GM23338 (cell line): Measurements from ENCODE around the gene LIME1. TPM values are rescaled to one million over a fixed set of nuclear protein-coding genes. Genes with fewer than 3 reads are reported as not detected.

ENCODE experiments used
- ATAC-seq: fragments of 200-7000 bp; cut with Tn5 transposase; 3 replicates; pipeline ENCODE4 v1.9.1; 2020
- DNase-seq: peaks from one replicate; pipeline ENCODE4 v3.0.0-alpha.2; 2015; ENCODE audit warnings: low spot score
- H2AFZ ChIP-seq: fragments of 200-600 bp; sonication (generic); 2 replicates; pipeline ENCODE4 v1.8.0; 2016; ENCODE audit warnings: antibody characterized with exemption, mild to moderate bottlenecking, moderate library complexity
- H3F3A ChIP-seq: fragments of 200-600 bp; sonication (generic); replicated peaks from 2 replicates; pipeline ENCODE4 v1.8.0; 2017; ENCODE audit warnings: antibody characterized with exemption, mixed run types, low read depth
- H3K27ac ChIP-seq: fragments of 200-600 bp; sonication (generic); 2 replicates; pipeline ENCODE4 v1.6.1; 2016; ENCODE audit warnings: low read depth
- H3K27me3 ChIP-seq: fragments of 200-600 bp; sonication (generic); 2 replicates; pipeline ENCODE4 v1.8.0; 2016; ENCODE audit warnings: mild to moderate bottlenecking, mixed run types, moderate library complexity; ENCODE audit not compliant: insufficient read depth
- H3K36me3 ChIP-seq: fragments of 200-600 bp; sonication (generic); 2 replicates; pipeline ENCODE4 v1.8.0; 2016; ENCODE audit warnings: mild to moderate bottlenecking; ENCODE audit not compliant: insufficient read depth
- H3K4me1 ChIP-seq: fragments of 200-600 bp; sonication (generic); 2 replicates; pipeline ENCODE4 v1.8.0; 2016; ENCODE audit warnings: mild to moderate bottlenecking, moderate library complexity; ENCODE audit not compliant: insufficient read depth
- H3K4me2 ChIP-seq: fragments of 200-600 bp; sonication (generic); 2 replicates; pipeline ENCODE4 v1.7.1; 2017; ENCODE audit warnings: mixed run types
- H3K4me3 ChIP-seq: fragments of 200-600 bp; sonication (generic); 2 replicates; pipeline ENCODE4 v1.6.1; 2016; ENCODE audit warnings: mixed run types
- H3K79me2 ChIP-seq: fragments of 200-600 bp; sonication (generic); replicated peaks from 2 replicates; pipeline ENCODE4 v1.8.0; 2017; ENCODE audit warnings: mild to moderate bottlenecking; ENCODE audit not compliant: insufficient read depth
- H3K9me2 ChIP-seq: fragments of 200-600 bp; sonication (generic); 2 replicates; pipeline ENCODE4 v1.8.0; 2017; ENCODE audit not compliant: insufficient read depth
- H4K20me1 ChIP-seq: fragments of 200-600 bp; sonication (generic); replicated peaks from 2 replicates; pipeline ENCODE4 v1.8.0; 2017; ENCODE audit warnings: mild to moderate bottlenecking; ENCODE audit not compliant: insufficient read depth
- H3K27ac Mint-ChIP-seq: 2 replicates; pipeline ENCODE4 v1.8.0; 2020; ENCODE audit warnings: inconsistent platforms, mild to moderate bottlenecking, moderate library complexity, mixed read lengths
- H3K27me3 Mint-ChIP-seq: 3 replicates; pipeline ENCODE4 v1.8.0; 2022; ENCODE audit warnings: low read depth, mild to moderate bottlenecking, moderate library complexity, mixed read lengths, inconsistent platforms; ENCODE audit not compliant: insufficient read depth, poor library complexity
- H3K36me3 Mint-ChIP-seq: 3 replicates; pipeline ENCODE4 v1.8.0; 2021; ENCODE audit warnings: low read depth, mild to moderate bottlenecking, inconsistent platforms, moderate library complexity, mixed read lengths
- H3K4me1 Mint-ChIP-seq: 3 replicates; pipeline ENCODE4 v1.8.0; 2020; ENCODE audit warnings: mild to moderate bottlenecking, inconsistent platforms, mixed read lengths
- H3K4me3 Mint-ChIP-seq: 3 replicates; pipeline ENCODE4 v1.8.0; 2021; ENCODE audit warnings: moderate library complexity, mild to moderate bottlenecking, inconsistent platforms, mixed read lengths
- H3K9me3 Mint-ChIP-seq: 3 replicates; pipeline ENCODE4 v1.8.0; 2020; ENCODE audit warnings: moderate library complexity, mild to moderate bottlenecking, inconsistent platforms, mixed read lengths
- EZH2 ChIP-seq: fragments of 200-600 bp; sonication (generic); IDR thresholded peaks from one replicate; pipeline ENCODE4 v1.8.0; 2017; ENCODE audit warnings: antibody characterized with exemption, mild to moderate bottlenecking, low read depth; ENCODE audit not compliant: unreplicated experiment
- POLR2AphosphoS5 ChIP-seq: IDR thresholded peaks from 2 replicates; pipeline ENCODE4 v1.6.1; 2016; ENCODE audit warnings: antibody characterized with exemption, low read depth
- polyA plus RNA-seq: library from polyadenylated mRNA; unstranded; fragments of >200 nt; fragmentation: Nextera tagmentation; extraction: Ambion mirVana; gene quantifications from 2 replicates; pipeline ENCODE4 v1.2.1, GENCODE V29; 2016
- total RNA-seq: library from RNA; depleted of rRNA; stranded (reverse); fragments of >200 nt; shearing (Covaris generic); gene quantifications from 2 replicates; pipeline ENCODE4 v1.2.3, GENCODE V29; 2014
- TF ChIP-seq, protein P1 (sequence below): IDR thresholded peaks from one replicate; pipeline ENCODE4 v1.6.1; 2018; ENCODE audit warnings: antibody characterized with exemption; ENCODE audit not compliant: unreplicated experiment
- TF ChIP-seq, protein P2 (sequence below), 2 experiments: fragments of 200-600 bp in 1 of 2; sonication (generic) in 1 of 2; conservative IDR thresholded peaks; 2 replicates each; pipeline versions ENCODE4 v1.5.1 to v1.6.1; 2016 to 2017; ENCODE audit warnings: antibody characterized with exemption in 2 of 2, low read depth in 2 of 2, mild to moderate bottlenecking in 2 of 2, moderate library complexity in 1 of 2
- TF ChIP-seq, protein P3 (sequence below): fragments of 250-450 bp; sonication (Bioruptor Pico); IDR thresholded peaks from 2 replicates; pipeline ENCODE4 v1.5.0; 2020; ENCODE audit warnings: mild to moderate bottlenecking, moderate library complexity

Gene LIME1
- total and polyA plus RNA-seq, 2 experiments from 2014 or later, result 4.7 to 12.2 TPM

GRCh38 chr20:63697357-63697867 lies 39.1 kb upstream of the LIME1 start (continued):
- TF ChIP-seq, protein P1, sequence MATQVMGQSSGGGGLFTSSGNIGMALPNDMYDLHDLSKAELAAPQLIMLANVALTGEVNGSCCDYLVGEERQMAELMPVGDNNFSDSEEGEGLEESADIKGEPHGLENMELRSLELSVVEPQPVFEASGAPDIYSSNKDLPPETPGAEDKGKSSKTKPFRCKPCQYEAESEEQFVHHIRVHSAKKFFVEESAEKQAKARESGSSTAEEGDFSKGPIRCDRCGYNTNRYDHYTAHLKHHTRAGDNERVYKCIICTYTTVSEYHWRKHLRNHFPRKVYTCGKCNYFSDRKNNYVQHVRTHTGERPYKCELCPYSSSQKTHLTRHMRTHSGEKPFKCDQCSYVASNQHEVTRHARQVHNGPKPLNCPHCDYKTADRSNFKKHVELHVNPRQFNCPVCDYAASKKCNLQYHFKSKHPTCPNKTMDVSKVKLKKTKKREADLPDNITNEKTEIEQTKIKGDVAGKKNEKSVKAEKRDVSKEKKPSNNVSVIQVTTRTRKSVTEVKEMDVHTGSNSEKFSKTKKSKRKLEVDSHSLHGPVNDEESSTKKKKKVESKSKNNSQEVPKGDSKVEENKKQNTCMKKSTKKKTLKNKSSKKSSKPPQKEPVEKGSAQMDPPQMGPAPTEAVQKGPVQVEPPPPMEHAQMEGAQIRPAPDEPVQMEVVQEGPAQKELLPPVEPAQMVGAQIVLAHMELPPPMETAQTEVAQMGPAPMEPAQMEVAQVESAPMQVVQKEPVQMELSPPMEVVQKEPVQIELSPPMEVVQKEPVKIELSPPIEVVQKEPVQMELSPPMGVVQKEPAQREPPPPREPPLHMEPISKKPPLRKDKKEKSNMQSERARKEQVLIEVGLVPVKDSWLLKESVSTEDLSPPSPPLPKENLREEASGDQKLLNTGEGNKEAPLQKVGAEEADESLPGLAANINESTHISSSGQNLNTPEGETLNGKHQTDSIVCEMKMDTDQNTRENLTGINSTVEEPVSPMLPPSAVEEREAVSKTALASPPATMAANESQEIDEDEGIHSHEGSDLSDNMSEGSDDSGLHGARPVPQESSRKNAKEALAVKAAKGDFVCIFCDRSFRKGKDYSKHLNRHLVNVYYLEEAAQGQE, result no peak
- no peak for TF ChIP-seq EZH2
- TF ChIP-seq, protein P2, sequence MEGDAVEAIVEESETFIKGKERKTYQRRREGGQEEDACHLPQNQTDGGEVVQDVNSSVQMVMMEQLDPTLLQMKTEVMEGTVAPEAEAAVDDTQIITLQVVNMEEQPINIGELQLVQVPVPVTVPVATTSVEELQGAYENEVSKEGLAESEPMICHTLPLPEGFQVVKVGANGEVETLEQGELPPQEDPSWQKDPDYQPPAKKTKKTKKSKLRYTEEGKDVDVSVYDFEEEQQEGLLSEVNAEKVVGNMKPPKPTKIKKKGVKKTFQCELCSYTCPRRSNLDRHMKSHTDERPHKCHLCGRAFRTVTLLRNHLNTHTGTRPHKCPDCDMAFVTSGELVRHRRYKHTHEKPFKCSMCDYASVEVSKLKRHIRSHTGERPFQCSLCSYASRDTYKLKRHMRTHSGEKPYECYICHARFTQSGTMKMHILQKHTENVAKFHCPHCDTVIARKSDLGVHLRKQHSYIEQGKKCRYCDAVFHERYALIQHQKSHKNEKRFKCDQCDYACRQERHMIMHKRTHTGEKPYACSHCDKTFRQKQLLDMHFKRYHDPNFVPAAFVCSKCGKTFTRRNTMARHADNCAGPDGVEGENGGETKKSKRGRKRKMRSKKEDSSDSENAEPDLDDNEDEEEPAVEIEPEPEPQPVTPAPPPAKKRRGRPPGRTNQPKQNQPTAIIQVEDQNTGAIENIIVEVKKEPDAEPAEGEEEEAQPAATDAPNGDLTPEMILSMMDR (conservative IDR thresholded peaks at IDR 0.05; ENCODE audit: low read depth in 2 of 2), result no peak

GRCh38 chr20:63697868-63698545 lies 38.5 kb upstream of the LIME1 start:
- Mint-ChIP-seq H3K36me3 (peaks cover 16% of the 10 kb centered on the region), H3K4me1 (peaks cover 3% of the 10 kb centered on the region; the same call in 2 of the 3 replicates), H3K27me3 (peaks cover 23% of the 10 kb centered on the region), H3K9me3 (peaks cover 7% of the 10 kb centered on the region; the same call in 2 of the 3 replicates), H3K4me3 (peak overlapping the region; percentile 29; the same call in 1 of the 3 replicates), H3K27ac (no peak overlapping the region)
- Histone ChIP-seq H2AFZ (no peak overlapping the region), H3K4me3 (no peak overlapping the region), H3F3A (peaks cover 4% of the 10 kb centered on the region; the same call in 1 of the 2 replicates), H4K20me1 (no peaks in the 10 kb centered on the region), H3K4me2 (no peak overlapping the region), H3K27ac (no peak overlapping the region), H3K4me1 (no peaks in the 10 kb centered on the region), H3K27me3 (no peaks in the 10 kb centered on the region), H3K79me2 (no peaks in the 10 kb centered on the region), H3K9me2 (no peaks in the 10 kb centered on the region), H3K36me3 (no peaks in the 10 kb centered on the region)
- TF ChIP-seq POLR2AphosphoS5, result 0 out of 2 replicates have a peak, but pooled peaks have one; percentile 8
- TF ChIP-seq, protein P3, sequence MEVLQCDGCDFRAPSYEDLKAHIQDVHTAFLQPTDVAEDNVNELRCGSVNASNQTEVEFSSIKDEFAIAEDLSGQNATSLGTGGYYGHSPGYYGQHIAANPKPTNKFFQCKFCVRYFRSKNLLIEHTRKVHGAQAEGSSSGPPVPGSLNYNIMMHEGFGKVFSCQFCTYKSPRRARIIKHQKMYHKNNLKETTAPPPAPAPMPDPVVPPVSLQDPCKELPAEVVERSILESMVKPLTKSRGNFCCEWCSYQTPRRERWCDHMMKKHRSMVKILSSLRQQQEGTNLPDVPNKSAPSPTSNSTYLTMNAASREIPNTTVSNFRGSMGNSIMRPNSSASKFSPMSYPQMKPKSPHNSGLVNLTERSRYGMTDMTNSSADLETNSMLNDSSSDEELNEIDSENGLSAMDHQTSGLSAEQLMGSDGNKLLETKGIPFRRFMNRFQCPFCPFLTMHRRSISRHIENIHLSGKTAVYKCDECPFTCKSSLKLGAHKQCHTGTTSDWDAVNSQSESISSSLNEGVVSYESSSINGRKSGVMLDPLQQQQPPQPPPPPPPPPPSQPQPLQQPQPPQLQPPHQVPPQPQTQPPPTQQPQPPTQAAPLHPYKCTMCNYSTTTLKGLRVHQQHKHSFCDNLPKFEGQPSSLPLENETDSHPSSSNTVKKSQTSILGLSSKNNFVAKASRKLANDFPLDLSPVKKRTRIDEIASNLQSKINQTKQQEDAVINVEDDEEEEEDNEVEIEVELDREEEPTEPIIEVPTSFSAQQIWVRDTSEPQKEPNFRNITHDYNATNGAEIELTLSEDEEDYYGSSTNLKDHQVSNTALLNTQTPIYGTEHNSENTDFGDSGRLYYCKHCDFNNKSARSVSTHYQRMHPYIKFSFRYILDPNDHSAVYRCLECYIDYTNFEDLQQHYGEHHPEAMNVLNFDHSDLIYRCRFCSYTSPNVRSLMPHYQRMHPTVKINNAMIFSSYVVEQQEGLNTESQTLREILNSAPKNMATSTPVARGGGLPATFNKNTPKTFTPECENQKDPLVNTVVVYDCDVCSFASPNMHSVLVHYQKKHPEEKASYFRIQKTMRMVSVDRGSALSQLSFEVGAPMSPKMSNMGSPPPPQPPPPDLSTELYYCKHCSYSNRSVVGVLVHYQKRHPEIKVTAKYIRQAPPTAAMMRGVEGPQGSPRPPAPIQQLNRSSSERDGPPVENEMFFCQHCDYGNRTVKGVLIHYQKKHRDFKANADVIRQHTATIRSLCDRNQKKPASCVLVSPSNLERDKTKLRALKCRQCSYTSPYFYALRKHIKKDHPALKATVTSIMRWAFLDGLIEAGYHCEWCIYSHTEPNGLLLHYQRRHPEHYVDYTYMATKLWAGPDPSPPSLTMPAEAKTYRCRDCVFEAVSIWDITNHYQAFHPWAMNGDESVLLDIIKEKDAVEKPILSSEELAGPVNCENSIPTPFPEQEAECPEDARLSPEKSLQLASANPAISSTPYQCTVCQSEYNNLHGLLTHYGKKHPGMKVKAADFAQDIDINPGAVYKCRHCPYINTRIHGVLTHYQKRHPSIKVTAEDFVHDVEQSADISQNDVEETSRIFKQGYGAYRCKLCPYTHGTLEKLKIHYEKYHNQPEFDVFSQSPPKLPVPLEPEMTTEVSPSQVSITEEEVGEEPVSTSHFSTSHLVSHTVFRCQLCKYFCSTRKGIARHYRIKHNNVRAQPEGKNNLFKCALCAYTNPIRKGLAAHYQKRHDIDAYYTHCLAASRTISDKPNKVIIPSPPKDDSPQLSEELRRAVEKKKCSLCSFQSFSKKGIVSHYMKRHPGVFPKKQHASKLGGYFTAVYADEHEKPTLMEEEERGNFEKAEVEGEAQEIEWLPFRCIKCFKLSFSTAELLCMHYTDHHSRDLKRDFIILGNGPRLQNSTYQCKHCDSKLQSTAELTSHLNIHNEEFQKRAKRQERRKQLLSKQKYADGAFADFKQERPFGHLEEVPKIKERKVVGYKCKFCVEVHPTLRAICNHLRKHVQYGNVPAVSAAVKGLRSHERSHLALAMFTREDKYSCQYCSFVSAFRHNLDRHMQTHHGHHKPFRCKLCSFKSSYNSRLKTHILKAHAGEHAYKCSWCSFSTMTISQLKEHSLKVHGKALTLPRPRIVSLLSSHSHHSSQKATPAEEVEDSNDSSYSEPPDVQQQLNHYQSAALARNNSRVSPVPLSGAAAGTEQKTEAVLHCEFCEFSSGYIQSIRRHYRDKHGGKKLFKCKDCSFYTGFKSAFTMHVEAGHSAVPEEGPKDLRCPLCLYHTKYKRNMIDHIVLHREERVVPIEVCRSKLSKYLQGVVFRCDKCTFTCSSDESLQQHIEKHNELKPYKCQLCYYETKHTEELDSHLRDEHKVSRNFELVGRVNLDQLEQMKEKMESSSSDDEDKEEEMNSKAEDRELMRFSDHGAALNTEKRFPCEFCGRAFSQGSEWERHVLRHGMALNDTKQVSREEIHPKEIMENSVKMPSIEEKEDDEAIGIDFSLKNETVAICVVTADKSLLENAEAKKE, result no peak
- ATAC-seq (no peak), DNase-seq (peak; percentile 46)
